Osteoblast (primary cell): ENCODE results near the gene ASPG. TPM values are rescaled to one million over a fixed set of nuclear protein-coding genes. Genes with fewer than 3 reads are reported as not detected.

ENCODE experiments used
- DNase-seq: peaks from one replicate; pipeline ENCODE4 v3.0.0; 2011; ENCODE audit warnings: low spot score, mixed read lengths; ENCODE audit not compliant: insufficient read length; ENCODE audit errors: missing footprints
- H2AFZ ChIP-seq: 2 replicates; pipeline ENCODE4 v1.6.0; 2011; ENCODE audit warnings: mild to moderate bottlenecking, low read length
- H3K27ac ChIP-seq: 2 replicates; pipeline ENCODE4 v1.5.1; 2011; ENCODE audit warnings: mild to moderate bottlenecking, low read depth, low read length, moderate library complexity
- H3K27me3 ChIP-seq: 2 replicates; pipeline ENCODE4 v1.6.0; 2012; ENCODE audit warnings: mild to moderate bottlenecking, control low read depth, inconsistent platforms, low read length, moderate library complexity; ENCODE audit not compliant: insufficient read depth
- H3K36me3 ChIP-seq: 2 replicates; pipeline ENCODE4 v1.5.1; 2011; ENCODE audit warnings: mild to moderate bottlenecking, low read length, control low read depth, moderate library complexity; ENCODE audit not compliant: insufficient read depth
- H3K4me1 ChIP-seq: 2 replicates; pipeline ENCODE4 v1.5.1; 2011; ENCODE audit warnings: mild to moderate bottlenecking, low read length, control low read depth, moderate library complexity; ENCODE audit not compliant: insufficient read depth
- H3K4me2 ChIP-seq: 2 replicates; pipeline ENCODE4 v1.6.0; 2011; ENCODE audit warnings: mild to moderate bottlenecking, low read length; ENCODE audit not compliant: insufficient read depth
- H3K4me3 ChIP-seq: fragments of 200-600 bp; sonication (generic); 3 replicates; pipeline ENCODE4 v1.5.1; 2012; ENCODE audit warnings: mild to moderate bottlenecking, low read length, inconsistent platforms; ENCODE audit not compliant: insufficient read depth
- H3K79me2 ChIP-seq: 2 replicates; pipeline ENCODE4 v1.6.0; 2012; ENCODE audit warnings: mild to moderate bottlenecking, low read length, control low read depth, inconsistent platforms; ENCODE audit not compliant: insufficient read depth
- H3K9me3 ChIP-seq: 2 replicates; pipeline ENCODE4 v1.5.1; 2011; ENCODE audit warnings: low read depth, low read length, control low read depth
- H4K20me1 ChIP-seq: 2 replicates; pipeline ENCODE4 v1.6.0; 2012; ENCODE audit warnings: mild to moderate bottlenecking, low read length, control low read depth; ENCODE audit not compliant: insufficient read depth
- CTCF ChIP-seq: IDR thresholded peaks from 2 replicates; pipeline ENCODE4 v1.5.1; 2011; ENCODE audit warnings: mild to moderate bottlenecking, low read depth, low read length, moderate library complexity; ENCODE audit errors: extremely low read depth
- total RNA-seq: library from RNA; depleted of rRNA; stranded (reverse); fragments of >200 nt; gene quantifications from 2 replicates; pipeline ENCODE4 v1.2.3, GENCODE V29; 2012

ASPG gene
- total RNA-seq, 1 donor, result not detected

GRCh38 chr14:104158827-104159798 lies 73.6 kb downstream of the ASPG start:
- H2AFZ ChIP-seq, result no peak overlapping the region
- no peak overlapping the region for H3K27ac ChIP-seq
- no peaks in the 10 kb centered on the region for H3K4me1 ChIP-seq
- TF ChIP-seq CTCF, result no peak
- no peak overlapping the region for H3K4me3 ChIP-seq
- H3K4me2 ChIP-seq, result no peak overlapping the region
- no peaks in the 10 kb centered on the region for H3K36me3 ChIP-seq
- no peak for DNase-seq
- no peaks in the 10 kb centered on the region for H4K20me1 ChIP-seq
- H3K79me2 ChIP-seq, result no peaks in the 10 kb centered on the region
- H3K27me3 ChIP-seq, result no peaks in the 10 kb centered on the region
- H3K9me3 ChIP-seq, result no peaks in the 10 kb centered on the region

GRCh38 chr14:104159990-104160389 lies 74.5 kb downstream of the ASPG start:
- DNase-seq, result no peak
- Histone ChIP-seq H3K36me3 (no peaks in the 10 kb centered on the region), H3K79me2 (no peaks in the 10 kb centered on the region), H3K4me3 (no peak overlapping the region), H3K4me1 (no peaks in the 10 kb centered on the region), H3K4me2 (no peak overlapping the region), H3K9me3 (no peaks in the 10 kb centered on the region), H4K20me1 (no peaks in the 10 kb centered on the region), H3K27ac (no peak overlapping the region), H3K27me3 (no peaks in the 10 kb centered on the region), H2AFZ (no peak overlapping the region)
- no peak for TF ChIP-seq CTCF

- no peak for TF ChIP-seq CTCF
- no peak overlapping the region for H2AFZ ChIP-seq
Observed at GRCh38 chr14:104161602-104162367, 76.3 kb downstream of the ASPG start.

GRCh38 chr14:104162495-104162894 lies 77.0 kb downstream of the ASPG start:
- Histone ChIP-seq H3K36me3 (no peaks in the 10 kb centered on the region), H3K4me2 (no peak overlapping the region), H3K9me3 (no peaks in the 10 kb centered on the region), H3K4me3 (no peak overlapping the region), H3K27me3 (no peaks in the 10 kb centered on the region), H2AFZ (no peak overlapping the region), H3K79me2 (no peaks in the 10 kb centered on the region), H4K20me1 (no peaks in the 10 kb centered on the region), H3K27ac (no peak overlapping the region), H3K4me1 (no peaks in the 10 kb centered on the region)
- TF ChIP-seq CTCF, result no peak
- DNase-seq, result no peak

More at GRCh38 chr14:104161602-104162367, 76.3 kb downstream of the ASPG start:
- DNase-seq, result no peak
- H3K36me3 ChIP-seq, result no peaks in the 10 kb centered on the region
- no peak overlapping the region for H3K4me3 ChIP-seq
- H3K4me1 ChIP-seq, result no peaks in the 10 kb centered on the region
- no peaks in the 10 kb centered on the region for H3K79me2 ChIP-seq
- H3K9me3 ChIP-seq, result no peaks in the 10 kb centered on the region
- no peaks in the 10 kb centered on the region for H4K20me1 ChIP-seq
- no peaks in the 10 kb centered on the region for H3K27me3 ChIP-seq
- H3K4me2 ChIP-seq, result no peak overlapping the region
- H3K27ac ChIP-seq, result no peak overlapping the region
